AG10803 (cell line): ENCODE measurements around the gene UCHL1.
A peak's percentile ranks its signal among the peaks of the same experiment; 100 is the strongest.

Source experiments
- DNase-seq: peaks from one replicate; pipeline ENCODE4 v3.0.0; 2010; ENCODE audit warnings: low read depth
- H3K4me3 ChIP-seq: 2 replicates; pipeline ENCODE4 v1.5.1; 2011; ENCODE audit warnings: mild to moderate bottlenecking, low read length, control low read depth
- TF ChIP-seq, protein P1 (sequence below): conservative IDR thresholded peaks from 2 replicates; pipeline ENCODE4 v1.5.1; 2011; ENCODE audit warnings: mild to moderate bottlenecking, low read length, control low read depth, inconsistent platforms

Gene UCHL1

DNA sequence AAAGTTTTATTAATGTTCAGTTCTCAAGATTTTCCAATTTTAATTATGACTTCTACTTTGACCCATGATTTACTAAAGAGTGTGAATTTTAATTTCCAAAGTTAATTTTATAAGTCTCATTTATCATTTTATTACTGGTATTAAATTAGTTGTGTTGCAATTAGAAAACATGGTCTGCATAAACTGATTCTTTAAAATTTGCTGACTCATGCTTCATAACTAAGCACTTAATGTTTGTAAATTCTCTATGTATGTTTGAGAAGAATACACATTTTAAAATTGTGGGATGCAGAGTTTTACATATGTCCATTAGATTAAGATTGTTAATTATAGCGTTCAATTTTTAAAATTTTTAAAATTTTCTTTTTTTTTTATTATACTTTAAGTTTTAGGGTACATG is 20.2 kb upstream of the UCHL1 start:
- TF ChIP-seq, protein P1, sequence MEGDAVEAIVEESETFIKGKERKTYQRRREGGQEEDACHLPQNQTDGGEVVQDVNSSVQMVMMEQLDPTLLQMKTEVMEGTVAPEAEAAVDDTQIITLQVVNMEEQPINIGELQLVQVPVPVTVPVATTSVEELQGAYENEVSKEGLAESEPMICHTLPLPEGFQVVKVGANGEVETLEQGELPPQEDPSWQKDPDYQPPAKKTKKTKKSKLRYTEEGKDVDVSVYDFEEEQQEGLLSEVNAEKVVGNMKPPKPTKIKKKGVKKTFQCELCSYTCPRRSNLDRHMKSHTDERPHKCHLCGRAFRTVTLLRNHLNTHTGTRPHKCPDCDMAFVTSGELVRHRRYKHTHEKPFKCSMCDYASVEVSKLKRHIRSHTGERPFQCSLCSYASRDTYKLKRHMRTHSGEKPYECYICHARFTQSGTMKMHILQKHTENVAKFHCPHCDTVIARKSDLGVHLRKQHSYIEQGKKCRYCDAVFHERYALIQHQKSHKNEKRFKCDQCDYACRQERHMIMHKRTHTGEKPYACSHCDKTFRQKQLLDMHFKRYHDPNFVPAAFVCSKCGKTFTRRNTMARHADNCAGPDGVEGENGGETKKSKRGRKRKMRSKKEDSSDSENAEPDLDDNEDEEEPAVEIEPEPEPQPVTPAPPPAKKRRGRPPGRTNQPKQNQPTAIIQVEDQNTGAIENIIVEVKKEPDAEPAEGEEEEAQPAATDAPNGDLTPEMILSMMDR, result no peak
- no peak for DNase-seq
- no peak overlapping the region for H3K4me3 ChIP-seq

DNA sequence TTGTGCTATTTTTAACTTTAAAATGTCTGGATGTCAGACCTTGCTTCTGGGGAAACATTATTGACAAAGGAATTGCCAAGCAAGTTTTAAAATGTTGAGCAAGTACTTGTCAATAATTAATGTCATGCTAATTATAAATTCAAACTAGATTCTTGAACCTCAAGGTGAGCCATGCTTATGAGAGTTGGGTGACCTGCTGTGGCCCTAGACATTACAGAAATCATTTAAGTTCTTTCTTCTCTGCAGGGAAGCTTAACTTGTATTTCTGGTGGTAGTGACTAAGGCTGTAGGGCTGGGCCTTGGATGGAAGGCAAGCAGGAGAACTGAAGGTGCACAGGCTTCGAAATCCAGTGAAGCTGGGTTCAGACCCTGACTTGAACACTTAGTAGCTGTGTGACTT is 14.8 kb upstream of the UCHL1 start:
- no peak overlapping the region for H3K4me3 ChIP-seq
- DNase-seq, result no peak
- TF ChIP-seq, protein P1, result no peak

DNA sequence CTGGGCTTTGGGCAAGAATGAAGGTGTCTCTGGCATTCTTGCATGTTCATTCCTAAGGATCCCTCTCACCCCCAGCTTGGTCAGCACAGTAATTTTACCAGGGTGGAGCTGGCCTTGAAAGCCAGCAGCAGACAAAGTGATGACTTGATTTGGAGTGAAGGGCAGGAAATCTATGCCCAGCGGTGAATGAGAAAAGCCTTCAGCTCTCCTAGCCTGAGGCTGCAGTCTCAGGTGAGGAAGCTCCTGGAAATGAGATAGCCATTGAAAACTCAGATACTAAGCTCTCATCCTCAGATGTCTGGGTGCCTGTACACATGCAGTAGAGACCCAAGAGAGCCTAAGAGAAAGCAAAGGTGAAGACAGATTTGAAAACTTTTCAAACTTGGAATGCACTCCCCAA is 10.7 kb upstream of the UCHL1 start:
- no peak overlapping the region for H3K4me3 ChIP-seq

DNA sequence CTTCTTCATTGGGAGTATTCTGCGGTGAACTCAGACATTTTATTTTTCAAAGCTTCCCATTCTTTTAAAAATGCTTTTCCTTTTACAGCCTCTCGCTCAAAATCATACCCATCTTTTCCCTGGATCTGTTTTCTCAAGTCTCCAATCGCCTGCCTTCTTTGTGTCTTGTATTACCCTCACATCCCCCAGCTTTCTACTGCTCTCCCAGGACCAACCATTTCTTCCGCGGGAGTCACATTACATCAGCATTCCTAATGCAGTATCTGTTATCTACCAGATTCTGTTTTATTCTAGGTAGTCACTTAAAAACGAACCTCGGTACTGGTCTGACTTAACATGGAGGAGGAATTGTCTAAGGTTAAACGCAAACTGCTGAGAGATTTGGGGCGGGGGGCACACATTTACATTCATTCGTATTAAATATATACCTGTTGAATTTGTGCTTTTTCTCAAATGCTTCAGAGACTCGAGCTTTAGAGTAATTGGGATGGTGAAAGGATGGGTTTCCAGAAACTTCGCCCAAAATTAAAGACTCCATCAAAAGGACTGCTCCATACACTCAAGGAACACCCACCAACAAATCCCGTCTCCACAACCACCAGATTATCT is 493 bp upstream of the UCHL1 start:
- H3K4me3 ChIP-seq, result peak overlapping the region; percentile 69
- TF ChIP-seq, protein P1, result no peak
- DNase-seq, result peak; percentile 50

More for the DNA sequence above, 10.7 kb upstream of the UCHL1 start:
- no peak for DNase-seq
- TF ChIP-seq, protein P1, result no peak

DNA sequence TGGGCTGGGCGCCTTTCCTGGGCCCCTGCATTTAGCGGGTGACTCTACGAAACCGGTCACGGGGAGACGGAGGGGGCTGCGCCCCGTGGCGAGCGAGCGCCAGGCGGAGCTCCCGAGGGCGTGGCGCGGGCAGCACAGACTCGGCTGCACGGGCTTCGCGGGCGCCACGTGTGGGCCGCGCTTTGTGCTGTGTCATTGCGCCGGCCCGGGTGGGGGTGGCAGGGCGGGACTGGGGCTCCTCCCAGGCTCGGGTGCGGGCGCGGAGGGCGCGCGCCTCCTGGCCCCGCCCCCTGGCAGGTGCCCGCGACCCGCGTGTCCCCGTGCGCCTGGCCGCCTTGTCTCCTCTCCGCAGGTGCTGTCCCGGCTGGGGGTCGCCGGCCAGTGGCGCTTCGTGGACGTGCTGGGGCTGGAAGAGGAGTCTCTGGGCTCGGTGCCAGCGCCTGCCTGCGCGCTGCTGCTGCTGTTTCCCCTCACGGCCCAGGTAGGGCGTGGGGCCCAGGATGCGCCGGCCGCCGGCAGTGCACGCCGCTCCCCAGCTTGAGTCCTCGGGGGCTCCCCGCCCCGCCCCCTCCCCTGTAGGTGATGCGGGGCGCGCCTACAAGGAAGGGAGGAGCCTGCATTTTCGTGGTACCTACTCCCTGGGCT is 651 bp downstream of the UCHL1 start:
- TF ChIP-seq, protein P1, result no peak
- DNase-seq, result peak; percentile 45
- H3K4me3 ChIP-seq, result peak overlapping the region; percentile 69

DNA sequence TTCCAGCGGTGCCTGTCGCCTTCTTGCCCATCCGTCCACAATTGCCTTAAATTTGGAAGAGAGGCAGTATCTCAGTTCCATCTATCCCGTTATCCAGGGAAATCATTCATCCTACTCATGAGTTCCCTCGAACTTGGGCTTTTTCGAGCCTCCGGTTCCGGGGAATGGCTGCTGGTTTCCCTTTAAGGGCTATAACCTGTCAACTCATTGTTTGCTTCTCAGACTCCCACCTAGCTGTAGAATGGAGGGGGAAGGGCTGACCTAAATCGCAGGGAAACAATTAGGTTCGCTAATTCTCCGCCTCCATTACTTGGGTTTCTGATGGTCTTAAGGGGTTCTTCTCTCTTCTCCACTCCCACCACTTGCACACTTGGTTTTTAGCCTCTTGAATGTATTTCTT is 1.2 kb downstream of the UCHL1 start:
- H3K4me3 ChIP-seq, result peak overlapping the region; percentile 69
- DNase-seq, result no peak
- TF ChIP-seq, protein P1, result no peak

DNA sequence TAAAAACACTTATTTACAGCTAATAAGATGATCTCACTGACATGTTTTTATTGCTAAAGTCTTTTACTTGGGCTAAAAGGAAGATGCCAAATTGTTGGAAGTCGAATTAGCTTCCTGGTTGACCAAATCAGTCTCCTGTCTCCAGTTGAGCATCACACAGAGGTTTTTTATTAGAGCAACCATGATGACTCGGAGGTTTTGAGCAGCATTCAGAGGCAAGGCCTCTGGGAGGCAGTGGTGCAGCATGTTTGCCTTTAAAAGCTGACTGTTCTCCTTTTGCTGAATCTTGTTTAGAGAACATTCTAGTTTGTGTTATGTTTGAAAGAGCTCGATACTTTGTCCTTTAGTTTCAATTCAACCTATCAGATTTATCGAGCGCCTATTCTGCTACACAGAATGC is 2.1 kb downstream of the UCHL1 start:
- H3K4me3 ChIP-seq, result peak overlapping the region; percentile 8; the same call in 1 of the 2 replicates
- TF ChIP-seq, protein P1, result peak; percentile 56
- DNase-seq, result peak; percentile 63
